ENCODE measurements around the gene TNNT2.

The TNNT2 gene

GRCh38 chr1:201411292-201411691 lies 33.8 kb upstream of the TNNT2 start:
- Histone ChIP-seq H4K20me1 (ENCODE audit: insufficient read depth, low read length) (no peaks in the 10 kb centered on the region), H3K79me2 (ENCODE audit: low read length) (no peaks in the 10 kb centered on the region), H3K4me3 (ENCODE audit: low read length) (no peak overlapping the region), H3K27me3 (ENCODE audit: low read depth, low read length) (peaks cover 55% of the 10 kb centered on the region), H3K4me2 (ENCODE audit: low read length) (no peak overlapping the region), H3K27ac (ENCODE audit: low read length) (no peak overlapping the region), H3K9ac (ENCODE audit: low read length) (no peak overlapping the region), H2AFZ (ENCODE audit: low read depth, low read length) (no peak overlapping the region), H3K4me1 (ENCODE audit: low read length) (no peaks in the 10 kb centered on the region), H3K9me3 (ENCODE audit: insufficient read depth, low read length) (no peaks in the 10 kb centered on the region), H3K36me3 (replicated peaks; ENCODE audit: low read depth, low read length) (no peaks in the 10 kb centered on the region)
- TF ChIP-seq CTCF (IDR thresholded peaks at IDR 0.05; ENCODE audit: low read depth, low read length) (no peak), EZH2phosphoT487 (IDR thresholded peaks at IDR 0.05; ENCODE audit: low read depth) (no peak)

- H3K36me3 ChIP-seq (replicated peaks; ENCODE audit: low read depth, low read length) = no peaks in the 10 kb centered on the region
- H3K27ac ChIP-seq (ENCODE audit: low read length) = no peak overlapping the region
- H4K20me1 ChIP-seq (ENCODE audit: insufficient read depth, low read length) = no peaks in the 10 kb centered on the region
- TF ChIP-seq CTCF (IDR thresholded peaks at IDR 0.05; ENCODE audit: low read depth, low read length) = no peak
- no peak for TF ChIP-seq EZH2phosphoT487 (IDR thresholded peaks at IDR 0.05; ENCODE audit: low read depth)
- no peaks in the 10 kb centered on the region for H3K9me3 ChIP-seq (ENCODE audit: insufficient read depth, low read length)
- H3K9ac ChIP-seq (ENCODE audit: low read length) = no peak overlapping the region
- H2AFZ ChIP-seq (ENCODE audit: low read depth, low read length) = no peak overlapping the region
- peaks cover 11% of the 10 kb centered on the region; the same call in 1 of the 2 replicates for H3K4me1 ChIP-seq (ENCODE audit: low read length)
- H3K27me3 ChIP-seq (ENCODE audit: low read depth, low read length) = peaks cover 40% of the 10 kb centered on the region
- no peak overlapping the region for H3K4me3 ChIP-seq (ENCODE audit: low read length)
- H3K79me2 ChIP-seq (ENCODE audit: low read length) = no peaks in the 10 kb centered on the region
- H3K4me2 ChIP-seq (ENCODE audit: low read length) = no peak overlapping the region
Measured at GRCh38 chr1:201409440-201409839, 32.0 kb upstream of the TNNT2 start.

DNA sequence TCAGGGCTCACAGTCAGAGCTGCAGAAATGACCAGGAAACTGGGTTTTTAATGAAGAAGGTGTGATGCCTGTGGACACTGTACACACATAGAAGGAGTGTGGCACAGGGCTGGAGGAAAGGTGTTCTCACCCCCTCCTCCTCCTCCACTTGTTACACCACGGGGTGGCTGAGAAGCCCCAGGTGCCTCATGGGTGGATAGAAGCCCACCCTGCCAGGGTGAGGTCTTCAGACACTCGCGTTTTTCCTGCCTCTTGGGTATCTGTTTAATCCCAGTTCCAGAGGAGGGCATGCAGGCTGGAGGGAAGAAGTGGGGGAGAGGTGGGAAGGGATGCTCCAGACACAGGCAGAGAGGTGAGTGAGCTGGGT lies 31.3 kb upstream of the TNNT2 start:
- Histone ChIP-seq H3K79me2 (ENCODE audit: low read length) (no peaks in the 10 kb centered on the region), H3K9me3 (ENCODE audit: insufficient read depth, low read length) (no peaks in the 10 kb centered on the region), H4K20me1 (ENCODE audit: insufficient read depth, low read length) (no peaks in the 10 kb centered on the region), H3K4me2 (ENCODE audit: low read length) (no peak overlapping the region), H3K27ac (ENCODE audit: low read length) (no peak overlapping the region), H2AFZ (ENCODE audit: low read depth, low read length) (no peak overlapping the region), H3K27me3 (ENCODE audit: low read depth, low read length) (peaks cover 40% of the 10 kb centered on the region), H3K4me3 (ENCODE audit: low read length) (no peak overlapping the region), H3K4me1 (ENCODE audit: low read length) (peaks cover 17% of the 10 kb centered on the region), H3K9ac (ENCODE audit: low read length) (no peak overlapping the region), H3K36me3 (replicated peaks; ENCODE audit: low read depth, low read length) (no peaks in the 10 kb centered on the region)
- TF ChIP-seq EZH2phosphoT487 (IDR thresholded peaks at IDR 0.05; ENCODE audit: low read depth) (no peak), CTCF (IDR thresholded peaks at IDR 0.05; ENCODE audit: low read depth, low read length) (no peak)

GRCh38 chr1:201408176-201408833 lies 30.8 kb upstream of the TNNT2 start:
- H3K36me3 ChIP-seq (replicated peaks; ENCODE audit: low read depth, low read length) = no peaks in the 10 kb centered on the region
- H3K9ac ChIP-seq (ENCODE audit: low read length) = no peak overlapping the region
- H3K4me3 ChIP-seq (ENCODE audit: low read length) = no peak overlapping the region
- peaks cover 45% of the 10 kb centered on the region for H3K27me3 ChIP-seq (ENCODE audit: low read depth, low read length)
- H3K79me2 ChIP-seq (ENCODE audit: low read length) = no peaks in the 10 kb centered on the region
- no peak overlapping the region for H3K27ac ChIP-seq (ENCODE audit: low read length)
- H3K4me1 ChIP-seq (ENCODE audit: low read length) = peaks cover 19% of the 10 kb centered on the region
- H3K9me3 ChIP-seq (ENCODE audit: insufficient read depth, low read length) = no peaks in the 10 kb centered on the region
- peak overlapping the region; percentile 62; the same call in 1 of the 2 replicates for H2AFZ ChIP-seq (ENCODE audit: low read depth, low read length)
- peak; percentile 94 for TF ChIP-seq CTCF (IDR thresholded peaks at IDR 0.05; ENCODE audit: low read depth, low read length)
- no peak for TF ChIP-seq EZH2phosphoT487 (IDR thresholded peaks at IDR 0.05; ENCODE audit: low read depth)
- no peaks in the 10 kb centered on the region for H4K20me1 ChIP-seq (ENCODE audit: insufficient read depth, low read length)
- H3K4me2 ChIP-seq (ENCODE audit: low read length) = no peak overlapping the region

Data from OCI-LY3 (cell line).